ENCODE data around the gene WDR62.

WDR62 gene

GRCh38 chr19:36072081-36072480 lies 17.4 kb downstream of the WDR62 start:
- DNase-seq, result peak in 2 of 10 donors; percentile 35 to 67
- intact Hi-C loops (cut with DNase I), result no loop called here

- intact Hi-C loops (cut with DNase I), result no loop called here
- DNase-seq, result peak in 1 of 10 donors; percentile 24
Observed at GRCh38 chr19:36073121-36073876, 18.6 kb downstream of the WDR62 start.

- DNase-seq, result no peak
- intact Hi-C loops (cut with DNase I), result no loop called here
Observed at GRCh38 chr19:36079389-36079945, 24.8 kb downstream of the WDR62 start.

- intact Hi-C loops (cut with DNase I), result no loop called here
- DNase-seq, result peak in 7 of 10 donors; percentile 30 to 86 (median 64)
Observed at GRCh38 chr19:36081385-36081784, 26.7 kb downstream of the WDR62 start.

- peak in 1 of 10 donors; percentile 49 for DNase-seq
- intact Hi-C loops (cut with DNase I), result no loop called here
Observed at GRCh38 chr19:36081894-36082293, 27.2 kb downstream of the WDR62 start.

- DNase-seq, result peak in 2 of 10 donors; percentile 70 to 78
- intact Hi-C loops (cut with DNase I), result no loop called here
Observed at GRCh38 chr19:36082916-36083315, 28.2 kb downstream of the WDR62 start.

GRCh38 chr19:36084231-36085009 lies 29.7 kb downstream of the WDR62 start:
- intact Hi-C loops (cut with DNase I), result no loop called here
- DNase-seq, result peak in 2 of 10 donors; percentile 73 to 77

GRCh38 chr19:36086326-36086725 lies 31.6 kb downstream of the WDR62 start:
- DNase-seq, result peak in 2 of 10 donors; percentile 54 to 63
- intact Hi-C loops (cut with DNase I), result no loop called here

GRCh38 chr19:36089847-36090246 lies 35.1 kb downstream of the WDR62 start:
- DNase-seq, result peak in 2 of 10 donors; percentile 35 to 77
- intact Hi-C loops (cut with DNase I), result no loop called here

- peak in 2 of 10 donors; percentile 48 to 81 for DNase-seq
- intact Hi-C loops (cut with DNase I), result no loop called here
Observed at GRCh38 chr19:36090910-36091695, 36.4 kb downstream of the WDR62 start.

- DNase-seq, result peak in 2 of 10 donors; percentile 66 to 85
- intact Hi-C loops (cut with DNase I), result no loop called here
Observed at GRCh38 chr19:36092566-36092965, 37.9 kb downstream of the WDR62 start.

- intact Hi-C loops (cut with DNase I), result no loop called here
- DNase-seq, result peak in 2 of 10 donors; percentile 69 to 87
Observed at GRCh38 chr19:36093146-36093662, 38.5 kb downstream of the WDR62 start.

GRCh38 chr19:36093687-36094086 lies 39.0 kb downstream of the WDR62 start:
- intact Hi-C loops (cut with DNase I), result no loop called here
- DNase-seq, result peak in 7 of 10 donors; percentile 39 to 88 (median 65)

GRCh38 chr19:36097036-36097435 lies 42.3 kb downstream of the WDR62 start:
- DNase-seq, result peak in 8 of 10 donors; percentile 44 to 93 (median 65)
- intact Hi-C loops (cut with DNase I), result loop anchor here (5.0 kb wide), 1 partner anchor 35 kb away; no protein-coding TSS in a partner anchor

GRCh38 chr19:36099166-36099785 lies 44.6 kb downstream of the WDR62 start:
- intact Hi-C loops (cut with DNase I), result loop anchor here (5.0 kb wide), 1 partner anchor 37 kb away; no protein-coding TSS in a partner anchor
- DNase-seq, result peak in 2 of 10 donors; percentile 39 to 70

- intact Hi-C loops (cut with DNase I), result no loop called here
- peak in 3 of 10 donors; percentile 40 to 90 (median 41) for DNase-seq
Observed at GRCh38 chr19:36100476-36100875, 45.8 kb downstream of the WDR62 start.

- intact Hi-C loops (cut with DNase I), result no loop called here
- peak in 1 of 10 donors; percentile 69 for DNase-seq
Observed at GRCh38 chr19:36101550-36102327, 47.0 kb downstream of the WDR62 start.

GRCh38 chr19:36103040-36103626 lies 48.4 kb downstream of the WDR62 start:
- intact Hi-C loops (cut with DNase I), result no loop called here
- DNase-seq, result no peak

Measured in posterior cingulate gyrus (tissue), 11 donors.